IMR-90 (cell line): Measurements from ENCODE around the gene CIDEC. TPM values are rescaled to one million over a fixed set of nuclear protein-coding genes. Genes with fewer than 3 reads are reported as not detected.

Experiments
- ATAC-seq: fragments of 200-7000 bp; cut with Tn5 transposase; 2 replicates; pipeline ENCODE4 v1.9.1; 2020; ENCODE audit warnings: low read depth, mild to moderate bottlenecking, moderate library complexity
- BruUV-seq: library from RNA; stranded (reverse); fragments of 400-500 nt; replicated peaks from 2 replicates; lab custom pipeline; 2021; lab: Mats Ljungman, UMichigan
- CTCF ChIA-PET: fragments of 300-600 bp; formaldehyde crosslinking; extraction: SDS; loops from one replicate; lab custom pipeline; 2021; ENCODE audit warnings: antibody characterized with exemption; lab: Yijun Ruan, JAX
- POLR2A ChIA-PET: fragments of 300-600 bp; sonication (Branson Sonifier 250); formaldehyde crosslinking; loops from one replicate; lab custom pipeline; 2022; ENCODE audit warnings: antibody characterized with exemption; ENCODE audit not compliant: unreplicated experiment; lab: Charles Lee
- DNase-seq: peaks from one replicate; pipeline ENCODE4 v3.0.0; 2013
- H2AFZ ChIP-seq: replicated peaks from 2 replicates; pipeline ENCODE3; 2013; ENCODE audit warnings: low read length, mild to moderate bottlenecking; ENCODE audit not compliant: poor library complexity
- H2AK5ac ChIP-seq: 2 replicates; pipeline ENCODE4 v1.6.1; 2013; ENCODE audit warnings: low read depth, low read length, inconsistent platforms
- H2AK9ac ChIP-seq: replicated peaks from 2 replicates; pipeline ENCODE3; 2013; ENCODE audit warnings: mild to moderate bottlenecking, low read depth, low read length, moderate library complexity; ENCODE audit not compliant: poor library complexity
- H2BK120ac ChIP-seq: 2 replicates; pipeline ENCODE4 v1.6.1; 2013; ENCODE audit warnings: low read depth, low read length, inconsistent platforms
- H2BK15ac ChIP-seq: 3 replicates; pipeline ENCODE4 v1.6.1; 2013; ENCODE audit warnings: low read depth, low read length, inconsistent platforms
- H2BK20ac ChIP-seq: 2 replicates; pipeline ENCODE4 v1.6.1; 2013; ENCODE audit warnings: low read depth, mild to moderate bottlenecking, inconsistent platforms, low read length, moderate library complexity
- H2BK5ac ChIP-seq: 2 replicates; pipeline ENCODE4 v1.6.1; 2013; ENCODE audit warnings: mild to moderate bottlenecking, low read depth, low read length, inconsistent platforms; ENCODE audit not compliant: poor library complexity, severe bottlenecking
- H3K14ac ChIP-seq: replicated peaks from 2 replicates; pipeline ENCODE4 v1.6.1; 2013; ENCODE audit warnings: low read depth, low read length, inconsistent platforms
- H3K18ac ChIP-seq: 2 replicates; pipeline ENCODE4 v1.6.1; 2013; ENCODE audit warnings: low read depth, low read length, control low read depth
- H3K23ac ChIP-seq: 2 replicates; pipeline ENCODE4 v1.6.1; 2013; ENCODE audit warnings: low read depth, low read length, inconsistent platforms
- H3K27ac ChIP-seq: 2 replicates; pipeline ENCODE4 v1.5.1; 2013; ENCODE audit warnings: mild to moderate bottlenecking, control low read depth, low read length; ENCODE audit not compliant: insufficient read depth
- H3K27me3 ChIP-seq: 2 replicates; pipeline ENCODE4 v1.6.1; 2013; ENCODE audit warnings: low read length; ENCODE audit not compliant: control insufficient read depth, insufficient read depth
- H3K36me3 ChIP-seq: 2 replicates; pipeline ENCODE4 v1.6.1; 2013; ENCODE audit warnings: low read length, mixed read lengths; ENCODE audit not compliant: control insufficient read depth, insufficient read depth
- H3K4ac ChIP-seq: 2 replicates; pipeline ENCODE4 v1.6.1; 2013; ENCODE audit warnings: low read depth, low read length, inconsistent platforms
- H3K4me1 ChIP-seq: 2 replicates; pipeline ENCODE4 v1.6.1; 2013; ENCODE audit warnings: low read length, mixed read lengths; ENCODE audit not compliant: control insufficient read depth, insufficient read depth
- H3K4me2 ChIP-seq: 2 replicates; pipeline ENCODE4 v1.6.1; 2013; ENCODE audit warnings: low read depth, mild to moderate bottlenecking, control low read depth, low read length, moderate library complexity
- H3K4me3 ChIP-seq: 2 replicates; pipeline ENCODE4 v1.5.1; 2013; ENCODE audit warnings: low read depth, mild to moderate bottlenecking, control low read depth, low read length, moderate library complexity; ENCODE audit not compliant: insufficient read depth
- H3K56ac ChIP-seq: 2 replicates; pipeline ENCODE4 v1.6.1; 2013; ENCODE audit warnings: low read length, inconsistent platforms; ENCODE audit not compliant: insufficient read depth; ENCODE audit errors: extremely low read depth
- H3K79me1 ChIP-seq, 2 experiments: 2 replicates each; pipeline ENCODE4 v1.6.1; 2013; ENCODE audit warnings: low read length in 2 of 2, inconsistent platforms in 1 of 2, low read depth in 1 of 2
- H3K9ac ChIP-seq: 2 replicates; pipeline ENCODE4 v1.6.1; 2013; ENCODE audit warnings: low read depth, low read length, control low read depth
- H3K9me1 ChIP-seq: 2 replicates; pipeline ENCODE4 v1.6.1; 2013; ENCODE audit warnings: low read length, inconsistent platforms; ENCODE audit not compliant: insufficient read depth
- H3K9me3 ChIP-seq: 2 replicates; pipeline ENCODE4 v1.6.1; 2013; ENCODE audit warnings: low read length; ENCODE audit not compliant: control insufficient read depth, insufficient read depth
- H4K20me1 ChIP-seq: 2 replicates; pipeline ENCODE4 v1.6.1; 2013; ENCODE audit warnings: low read length, inconsistent platforms; ENCODE audit not compliant: insufficient read depth
- H4K5ac ChIP-seq: 2 replicates; pipeline ENCODE4 v1.6.1; 2013; ENCODE audit warnings: mild to moderate bottlenecking, low read depth, low read length, control low read depth
- H4K8ac ChIP-seq, 2 experiments: 2 replicates each; pipeline ENCODE4 v1.6.1; 2013; ENCODE audit warnings: low read depth in 2 of 2, low read length in 2 of 2, control low read depth in 1 of 2, inconsistent platforms in 1 of 2
- H4K91ac ChIP-seq: 2 replicates; pipeline ENCODE4 v1.6.1; 2013; ENCODE audit warnings: low read depth, low read length, inconsistent platforms; ENCODE audit not compliant: insufficient read depth
- BHLHE40 ChIP-seq: fragments of 150-350 bp; IDR thresholded peaks from 2 replicates; pipeline ENCODE4 v1.6.1; 2016; ENCODE audit warnings: mild to moderate bottlenecking, low read depth, low read length
- MAZ ChIP-seq: IDR thresholded peaks from 2 replicates; pipeline ENCODE4 v1.6.1; 2012; ENCODE audit warnings: low read depth, mild to moderate bottlenecking, low read length, improper control_type of control experiment, moderate library complexity, borderline replicate concordance
- NFE2L2 ChIP-seq: fragments of 150-350 bp; IDR thresholded peaks from 2 replicates; pipeline ENCODE4 v1.6.1; 2016; ENCODE audit warnings: low read depth, mild to moderate bottlenecking, low read length
- POLR2A ChIP-seq: IDR thresholded peaks from 2 replicates; pipeline ENCODE4 v1.6.1; 2012; ENCODE audit warnings: mild to moderate bottlenecking, low read depth, low read length
- RAD21 ChIP-seq: IDR thresholded peaks from 2 replicates; pipeline ENCODE4 v1.6.1; 2012; ENCODE audit warnings: low read length, improper control_type of control experiment
- RCOR1 ChIP-seq: IDR thresholded peaks from 2 replicates; pipeline ENCODE4 v1.6.1; 2012; ENCODE audit warnings: mild to moderate bottlenecking, low read length, improper control_type of control experiment; ENCODE audit not compliant: insufficient replicate concordance
- RFX5 ChIP-seq: IDR thresholded peaks from 2 replicates; pipeline ENCODE4 v1.8.0; 2012; ENCODE audit warnings: low read depth, mild to moderate bottlenecking, low read length, moderate library complexity
- WGBS, 2 experiments: methylation state at CpG; one replicate each; pipeline versions ENCODE4 v1.1.5 to v1.1.7; 2013; ENCODE audit warnings: missing lambda C conversion rate in 2 of 2; ENCODE audit not compliant: insufficient read length in 1 of 2; ENCODE audit errors: extremely low coverage in 2 of 2; 5-methylcytosine and 5-hydroxymethylcytosine counted together
- dilution Hi-C: fragments of 300-500 bp; cut with HindIII; formaldehyde crosslinking; loops from one replicate; pipeline ENCODE4 v1.14.3; 2018; ENCODE audit warnings: low sequenced_read_pairs; ENCODE audit not compliant: unreplicated experiment
- in situ Hi-C: fragments of 300-500 bp; cut with MboI; formaldehyde crosslinking; loops from 3 replicates; pipeline ENCODE4 v1.14.3; 2019; ENCODE audit warnings: low sequenced_read_pairs, inconsistent platforms, mixed read lengths
- intact Hi-C: fragments of 100-400 bp; cut with micrococcal nuclease; formaldehyde crosslinking; loops from 2 replicates; pipeline ENCODE4 v1.10.0; 2022
- polyA plus RNA-seq, 3 experiments: library from polyadenylated mRNA; depleted of rRNA; stranded (reverse); fragments of >200 nt; gene quantifications; 2 replicates each; pipeline ENCODE4 v1.2.3, GENCODE V29; 2012; ENCODE audit warnings: low replicate concordance in 1 of 3
- total RNA-seq: library from RNA; depleted of rRNA; stranded (reverse); fragments of >200 nt; gene quantifications from 2 replicates; pipeline ENCODE4 v1.2.3, GENCODE V29; 2012

CIDEC gene
- total and polyA plus RNA-seq, 2 of the 4 experiments (the other 2 are of a cell fraction), result 0.09 TPM; not detected in 1

- no peak for TF ChIP-seq RCOR1
Measured at GRCh38 chr3:9831253-9831652, 48.8 kb downstream of the CIDEC start (continued).

GRCh38 chr3:9828801-9829755 is 51.0 kb downstream of the CIDEC start:
- Histone ChIP-seq H4K5ac (no peak overlapping the region), H3K14ac (no peak overlapping the region), H3K56ac (no peak overlapping the region), H3K27me3 (no peaks in the 10 kb centered on the region), H3K23ac (no peak overlapping the region), H3K4me1 (no peaks in the 10 kb centered on the region), H2AFZ (no peak overlapping the region), H2AK5ac (no peak overlapping the region), H2AK9ac (no peak overlapping the region), H2BK120ac (no peak overlapping the region), H4K20me1 (no peaks in the 10 kb centered on the region), H3K9me1 (0 out of 2 replicates have a peak, but pooled peaks cover 3% of the 10 kb centered on the region), H3K4ac (no peak overlapping the region), H3K27ac (no peak overlapping the region), H4K8ac (no peak overlapping the region), H3K18ac (no peak overlapping the region), H3K9ac (no peak overlapping the region), H2BK15ac (no peak overlapping the region), H3K4me3 (no peak overlapping the region), H3K4me2 (no peak overlapping the region), H2BK20ac (no peak overlapping the region), H3K36me3 (peaks cover 33% of the 10 kb centered on the region), H4K91ac (no peak overlapping the region), H2BK5ac (no peak overlapping the region), H3K79me1 (no peaks in the 10 kb centered on the region), H3K9me3 (no peaks in the 10 kb centered on the region)
- ATAC-seq (no peak), DNase-seq (no peak)
- TF ChIP-seq RFX5 (no peak), BHLHE40 (no peak), RAD21 (no peak), NFE2L2 (no peak), POLR2A (no peak), MAZ (no peak)
- intact Hi-C loops (no loop called here), dilution Hi-C loops (no loop called here), in situ Hi-C loops (no loop called here)
- WGBS, 2 experiments, result 95% methylated on average over 10 of the region's 17 CpGs; no CpG with 5 or more reads in 1 of the 2 experiments
- CTCF ChIA-PET, result interaction anchor here (0.7 kb wide), 1 partner anchor 12 kb away, joined by 5 read pairs; no protein-coding TSS in a partner anchor
- POLR2A ChIA-PET, result no interaction called here
- no TSS peak for BruUV-seq
